SKM-1 treated with dmso at 0.1 percent for 144 hours (cell line): Measurements from ENCODE around the gene NUP62.
A peak's percentile ranks its signal among the peaks of the same experiment; 100 is the strongest.
"Not testable (repeated sequence)": the region's sequence is repeated elsewhere in the genome, so short reads cannot be mapped to it uniquely, and the experiment has no call there.

ENCODE experiments used
- DNase-seq: peaks from one replicate; lab custom pipeline; 2025; ENCODE audit not compliant: unreplicated experiment; lab: John Stamatoyannopoulos, UW

Gene NUP62, protein sequence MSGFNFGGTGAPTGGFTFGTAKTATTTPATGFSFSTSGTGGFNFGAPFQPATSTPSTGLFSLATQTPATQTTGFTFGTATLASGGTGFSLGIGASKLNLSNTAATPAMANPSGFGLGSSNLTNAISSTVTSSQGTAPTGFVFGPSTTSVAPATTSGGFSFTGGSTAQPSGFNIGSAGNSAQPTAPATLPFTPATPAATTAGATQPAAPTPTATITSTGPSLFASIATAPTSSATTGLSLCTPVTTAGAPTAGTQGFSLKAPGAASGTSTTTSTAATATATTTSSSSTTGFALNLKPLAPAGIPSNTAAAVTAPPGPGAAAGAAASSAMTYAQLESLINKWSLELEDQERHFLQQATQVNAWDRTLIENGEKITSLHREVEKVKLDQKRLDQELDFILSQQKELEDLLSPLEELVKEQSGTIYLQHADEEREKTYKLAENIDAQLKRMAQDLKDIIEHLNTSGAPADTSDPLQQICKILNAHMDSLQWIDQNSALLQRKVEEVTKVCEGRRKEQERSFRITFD

GRCh38 chr19:49929121-49929610 is at the start of gene NUP62, which contains the start of gene ATF5:
TSS of gene NUP62 (minus strand) at chr19:49929504. CDS start at chr19:49909807, 19,697 bp downstream.
TSS of gene ATF5 (plus strand) at chr19:49929205. CDS start at chr19:49930851, 1,646 bp downstream.
- DNase-seq: peak; percentile 63

DNA sequence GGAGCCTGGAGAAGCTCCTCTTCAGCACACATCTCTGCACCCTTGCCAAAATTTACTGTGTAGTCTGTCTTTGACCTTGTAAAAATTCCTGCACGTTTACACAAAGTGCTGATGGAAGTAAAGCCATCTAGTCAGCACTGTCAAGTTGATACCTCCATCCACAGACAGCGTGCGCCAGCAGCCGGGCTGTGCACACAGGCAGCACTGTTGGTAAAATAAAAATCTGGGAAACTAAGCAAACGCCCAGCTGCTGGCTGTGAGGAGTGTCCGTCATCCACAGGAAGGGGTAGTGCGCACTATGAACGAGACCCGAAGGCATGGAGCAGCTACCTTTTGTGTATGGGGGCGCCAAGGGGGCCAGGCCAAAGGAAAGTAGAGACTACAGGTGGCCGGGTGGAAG is 49.0 kb upstream of the NUP62 start:
- no peak for DNase-seq

DNA sequence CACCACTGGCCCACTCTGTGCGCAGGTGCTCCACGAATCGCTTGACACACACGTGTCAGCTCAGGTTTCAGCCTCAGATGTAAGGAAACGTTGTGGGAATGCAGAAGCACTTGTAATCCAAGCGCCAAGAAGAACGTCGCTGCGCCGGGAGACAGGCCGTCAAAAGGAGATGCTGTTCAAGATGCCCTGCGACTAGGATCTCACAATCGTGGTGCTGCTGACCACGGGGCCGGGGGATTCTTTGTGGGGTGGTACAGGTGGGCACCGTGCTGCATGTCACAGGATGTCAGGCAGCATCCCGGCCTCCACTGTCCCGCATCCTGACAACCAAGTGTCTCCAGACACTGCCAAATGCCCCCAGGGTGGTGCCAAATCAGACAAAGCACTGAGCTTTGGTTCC is 48.6 kb upstream of the NUP62 start:
- DNase-seq: no peak

DNA sequence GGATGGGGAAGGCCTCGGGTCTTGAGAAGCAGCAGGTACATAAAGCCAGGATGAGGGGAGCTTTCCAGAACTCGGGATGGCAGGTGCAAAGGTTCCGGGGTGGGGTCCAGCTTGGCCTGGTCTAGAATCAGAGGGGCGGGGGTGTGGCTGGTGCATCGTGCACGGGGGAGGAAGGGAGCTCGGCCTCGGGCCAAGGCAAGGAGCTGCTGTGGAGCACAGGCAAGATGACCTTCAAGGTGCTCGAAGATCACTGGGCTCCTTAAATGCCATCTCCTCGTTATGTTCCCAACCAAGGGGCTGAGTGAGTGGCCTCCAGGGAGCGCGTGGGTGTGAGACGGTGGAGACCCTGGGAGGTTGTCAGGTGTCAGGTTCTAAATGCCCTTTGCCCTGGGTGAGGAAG is 47.8 kb upstream of the NUP62 start:
- DNase-seq: no peak

DNA sequence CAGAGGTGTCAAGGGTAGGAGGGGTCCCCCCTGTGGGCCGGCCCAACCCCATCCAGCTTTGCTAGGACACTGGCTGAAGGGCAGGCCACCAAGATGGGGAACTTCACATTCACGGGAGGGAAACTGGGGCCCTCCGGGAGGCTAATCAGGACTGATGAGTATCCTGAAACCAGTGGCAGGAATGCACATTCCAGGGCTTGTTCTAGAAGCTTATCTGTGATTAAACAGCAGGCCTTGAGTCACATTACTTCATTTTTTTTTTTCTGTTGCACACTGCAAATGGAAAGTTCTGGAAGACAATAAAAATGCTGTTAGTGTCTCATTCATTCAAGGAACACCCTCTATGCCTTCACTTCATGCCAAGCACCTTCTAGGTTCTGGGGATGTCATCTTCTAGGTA is 47.2 kb upstream of the NUP62 start:
- no peak for DNase-seq

DNA sequence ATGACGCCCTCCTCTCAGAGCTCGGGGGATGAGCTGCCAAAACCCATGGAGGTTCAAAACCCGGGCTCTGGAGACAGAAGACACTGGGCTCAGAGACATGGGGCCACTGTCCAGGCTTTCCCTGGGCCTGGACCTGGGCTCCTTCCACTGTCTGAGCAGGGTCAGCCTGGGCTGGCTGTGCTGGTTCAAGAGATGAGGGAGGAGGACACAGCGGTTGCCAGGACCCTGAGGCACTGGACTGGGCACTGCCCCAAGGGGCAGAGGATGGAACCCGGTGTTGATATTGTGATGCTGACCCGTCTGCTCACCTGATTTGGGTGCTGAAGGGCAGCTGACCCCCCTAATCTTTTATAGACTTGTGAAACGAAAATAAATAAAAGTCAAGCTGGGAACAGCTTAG is 45.7 kb upstream of the NUP62 start:
- no peak for DNase-seq

DNA sequence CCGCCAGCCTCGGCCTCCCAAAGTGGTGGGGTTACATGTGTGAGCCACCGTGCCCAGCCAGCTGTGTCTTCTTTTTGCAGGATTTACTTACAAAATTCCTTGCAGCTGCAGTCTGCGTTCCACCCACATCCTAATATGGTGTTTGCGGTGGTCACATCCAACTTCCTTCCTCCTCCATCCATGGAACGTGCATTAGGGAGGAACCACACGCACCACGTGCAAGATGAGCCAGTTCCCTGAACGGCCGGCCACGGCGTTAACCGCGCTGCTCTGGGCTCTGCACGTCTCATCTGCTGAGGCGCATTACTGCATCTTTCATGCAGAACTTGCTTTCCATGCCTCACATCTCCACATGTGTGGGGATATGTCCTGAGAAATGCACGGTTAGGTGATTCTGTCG is 44.7 kb upstream of the NUP62 start:
- no peak for DNase-seq

- no peak for DNase-seq
Observed at GRCh38 chr19:49972841-49973240, 43.5 kb upstream of the NUP62 start.

DNA sequence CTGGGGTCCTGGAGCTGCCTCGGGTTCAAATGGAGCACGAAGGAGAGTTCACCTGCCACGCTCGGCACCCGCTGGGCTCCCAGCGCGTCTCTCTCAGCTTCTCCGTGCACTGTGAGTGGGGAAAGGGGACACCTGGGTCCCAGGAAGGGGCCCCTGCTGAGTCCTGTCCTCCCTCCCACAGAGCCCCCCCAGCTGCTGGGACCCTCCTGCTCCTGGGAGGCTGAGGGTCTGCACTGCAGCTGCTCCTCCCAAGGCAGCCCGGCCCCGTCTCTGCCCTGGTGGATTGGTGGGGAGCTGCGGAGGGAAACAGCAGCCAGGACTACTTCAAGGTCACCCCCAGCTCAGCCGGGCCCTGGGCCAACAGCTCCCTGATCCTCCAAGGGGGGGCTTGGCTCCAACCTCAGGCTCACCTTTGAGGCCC is 42.7 kb upstream of the NUP62 start:
- no peak for DNase-seq

DNA sequence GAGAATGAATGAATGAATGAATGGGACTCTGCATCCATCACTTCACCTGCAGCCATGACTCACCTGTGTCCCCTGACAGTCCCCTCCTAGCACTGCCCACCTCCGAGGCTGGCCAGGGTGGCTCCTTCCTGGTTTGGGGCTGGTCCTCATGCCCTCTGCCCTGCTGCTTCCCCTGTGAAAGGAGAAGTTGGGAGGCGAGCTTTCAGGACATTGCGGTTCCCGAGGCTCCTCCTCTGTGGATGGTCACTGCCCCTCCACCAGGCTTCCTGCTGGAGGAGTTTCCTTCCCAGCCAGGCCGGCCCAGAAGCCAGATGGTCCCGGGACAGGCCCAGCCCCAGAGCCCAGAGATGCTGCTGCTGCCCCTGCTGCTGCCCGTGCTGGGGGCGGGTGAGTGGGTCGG is 40.1 kb upstream of the NUP62 start:
- not testable (repeated sequence) for DNase-seq

GRCh38 chr19:49968279-49968922 is 39.1 kb upstream of the NUP62 start:
- DNase-seq: no peak

GRCh38 chr19:49960980-49961379 is 31.7 kb upstream of the NUP62 start, which contains the start of gene SIGLEC11:
TSS of gene SIGLEC11 (minus strand) at chr19:49961172. CDS start at chr19:49961081, 91 bp downstream.
- DNase-seq: not testable (repeated sequence)

DNA sequence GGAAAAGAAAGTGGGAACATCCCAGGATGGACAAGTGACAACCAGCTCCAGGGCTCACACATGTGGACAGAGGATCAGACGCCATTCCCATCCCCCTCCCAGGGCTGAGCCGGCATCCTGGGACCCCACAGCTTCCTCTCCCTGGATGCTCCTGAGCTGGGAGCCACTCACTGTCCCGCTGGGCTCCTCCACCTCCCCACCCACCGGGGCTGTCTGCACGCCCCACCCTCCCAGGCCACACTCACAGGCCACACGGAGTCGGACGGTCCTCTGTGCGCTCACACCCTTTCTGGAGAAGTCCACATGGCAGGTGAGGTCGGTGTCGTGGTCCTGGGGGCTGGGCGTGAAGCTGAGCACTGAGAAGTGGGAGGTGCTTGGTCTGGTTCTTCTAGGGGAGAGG is 30.6 kb upstream of the NUP62 start:
- not testable (repeated sequence) for DNase-seq

- DNase-seq: not testable (repeated sequence)
Observed at GRCh38 chr19:49958596-49958995, 29.3 kb upstream of the NUP62 start.

GRCh38 chr19:49958144-49958543 is 28.8 kb upstream of the NUP62 start:
- not testable (repeated sequence) for DNase-seq

DNA sequence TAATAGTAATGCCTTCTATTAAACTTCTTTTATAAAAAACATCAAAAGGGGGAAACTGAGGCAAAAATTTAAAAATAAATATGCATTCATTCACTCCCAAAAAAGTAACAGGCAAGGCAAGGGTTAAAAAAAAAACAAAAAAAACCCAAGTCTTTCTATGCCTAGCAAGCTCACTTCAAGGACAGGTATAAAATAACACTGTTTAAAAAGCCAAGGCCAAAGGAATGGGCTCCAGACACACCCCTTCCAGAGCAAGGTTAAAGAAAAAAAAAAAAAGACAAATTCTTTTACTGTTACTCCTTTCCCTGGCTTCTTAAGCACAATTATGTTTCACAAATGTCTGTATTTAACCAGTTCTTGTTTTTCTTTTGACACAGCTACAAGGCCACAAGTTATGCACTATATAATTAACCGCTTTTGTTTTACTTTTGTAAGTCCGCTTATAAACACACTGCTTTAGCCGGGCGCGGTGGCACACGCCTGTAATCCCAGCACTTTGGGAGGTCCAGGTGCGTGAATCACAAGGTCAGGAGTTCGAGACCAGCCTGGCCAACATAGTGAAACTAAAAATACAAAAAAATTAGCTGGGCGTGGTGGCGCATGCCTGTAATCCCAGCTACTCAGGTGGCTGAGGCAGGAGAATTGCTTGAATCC is 28.1 kb upstream of the NUP62 start:
- DNase-seq: no peak

DNA sequence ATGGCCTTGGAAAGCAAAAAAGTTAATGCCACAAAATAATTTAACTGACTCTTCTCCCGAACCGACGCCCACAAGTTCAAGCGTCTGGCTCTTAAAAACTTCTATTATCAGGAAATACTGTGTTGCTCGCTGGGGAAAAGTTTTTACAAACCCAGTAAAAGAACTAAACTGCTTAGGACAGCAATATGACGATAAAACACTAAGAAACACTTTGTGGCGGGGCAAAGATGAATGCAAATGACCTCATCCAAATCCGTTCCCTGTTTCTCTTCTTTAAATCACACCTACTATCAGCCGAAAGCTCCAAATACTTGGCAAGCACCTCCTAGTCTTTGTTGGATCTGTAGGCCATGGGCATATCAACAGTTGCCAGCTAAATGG is 26.8 kb upstream of the NUP62 start:
- no peak for DNase-seq

DNA sequence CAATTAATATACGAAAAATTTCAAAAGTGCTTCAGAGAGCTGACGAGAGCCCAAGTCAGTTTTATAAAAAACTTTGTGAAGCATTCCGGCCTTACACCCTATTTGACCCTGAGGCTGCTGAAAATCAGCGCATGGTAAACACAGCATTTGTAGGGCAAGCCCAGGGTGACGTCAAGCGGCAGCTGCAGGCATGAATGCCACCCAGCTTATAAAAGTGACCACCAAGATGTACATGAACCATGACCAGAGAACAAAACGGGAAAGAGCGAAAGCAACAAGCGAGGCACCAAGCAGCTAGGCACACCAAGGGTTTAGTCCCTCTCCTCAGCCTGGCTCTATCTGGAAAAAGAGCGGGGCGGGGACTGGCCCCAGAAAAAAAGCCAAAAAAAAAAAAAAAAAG is 25.6 kb upstream of the NUP62 start:
- no peak for DNase-seq

DNA sequence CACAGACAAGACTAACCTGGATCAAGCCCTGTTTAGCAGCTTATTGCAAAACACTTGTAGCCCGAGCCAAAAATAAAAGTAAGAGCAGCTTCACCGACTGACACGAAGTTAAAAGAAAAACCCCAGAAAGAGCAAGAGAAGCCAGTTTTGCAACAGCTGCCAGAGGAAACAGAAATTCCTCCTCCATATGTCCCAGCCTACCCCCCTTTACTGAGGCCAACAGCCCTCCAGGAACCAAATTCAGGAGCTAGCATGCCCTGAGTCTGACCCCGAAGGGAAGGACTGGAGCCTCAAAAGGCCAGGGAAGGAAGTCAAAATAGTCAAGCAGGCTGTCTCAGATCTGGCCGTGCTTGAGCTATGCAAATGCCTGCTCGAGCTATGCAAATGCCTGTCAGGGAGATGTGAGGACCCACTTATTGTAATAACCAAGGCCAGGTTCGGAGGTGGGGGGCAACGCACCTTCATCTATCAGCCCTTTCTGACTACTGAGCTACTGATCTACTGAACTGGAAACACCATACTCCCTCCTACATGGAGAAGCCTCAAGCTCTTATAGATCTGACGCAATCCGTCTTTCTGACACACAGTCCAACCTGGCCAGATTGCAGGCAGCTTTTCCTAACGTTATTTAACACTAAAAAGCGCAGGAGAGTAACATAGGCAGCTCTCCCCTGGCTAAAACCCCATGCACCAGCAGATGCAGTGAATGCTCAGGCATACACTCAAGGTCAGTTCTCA is 25.0 kb upstream of the NUP62 start:
- DNase-seq: no peak

DNA sequence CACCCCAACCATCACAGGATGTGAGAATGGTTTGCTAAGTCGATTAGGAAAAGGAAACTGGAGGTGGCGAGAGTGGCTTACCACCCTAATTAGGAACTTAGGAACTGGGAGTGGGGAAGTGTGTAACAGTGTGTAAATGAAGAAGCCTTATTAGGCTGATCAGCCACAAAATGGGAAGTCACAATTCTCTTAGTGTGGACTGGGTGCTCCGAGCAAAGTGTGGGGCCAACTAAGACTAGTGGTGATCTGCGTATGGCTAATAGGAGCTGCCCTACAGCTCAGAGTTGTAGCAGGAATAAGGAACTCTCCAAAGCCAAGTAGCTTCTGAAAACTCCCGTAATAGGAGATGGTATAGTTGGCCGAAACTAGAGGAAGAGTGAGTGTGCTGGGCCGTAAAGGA is 24.1 kb upstream of the NUP62 start:
- no peak for DNase-seq

GRCh38 chr19:49952906-49953305 is 23.6 kb upstream of the NUP62 start:
- no peak for DNase-seq
